ENCODE data around the gene DENND1A.
"Not testable (repeated sequence)": the region's sequence is repeated elsewhere in the genome, so short reads cannot be mapped to it uniquely, and the experiment has no call there.

Gene DENND1A

GRCh38 chr9:123893831-123894460 is 36.0 kb downstream of the DENND1A start:
- H3K27ac ChIP-seq = no peak overlapping the region
- H3K4me3 ChIP-seq (ENCODE audit: low read depth, low read length) = no peak overlapping the region
- H3K9ac ChIP-seq = no peak overlapping the region
- H3K36me3 ChIP-seq (ENCODE audit: control insufficient read depth, insufficient read depth, low read length) = no peaks in the 10 kb centered on the region
- H3K79me2 ChIP-seq = no peaks in the 10 kb centered on the region
- H2AFZ ChIP-seq = no peak overlapping the region
- H3K4me2 ChIP-seq (ENCODE audit: low read length) = no peak overlapping the region
- no peaks in the 10 kb centered on the region for H3K9me3 ChIP-seq (ENCODE audit: control insufficient read depth, low read length)
- H3K27me3 ChIP-seq (ENCODE audit: control insufficient read depth, insufficient read depth, low read length) = no peaks in the 10 kb centered on the region
- H3K4me1 ChIP-seq = no peaks in the 10 kb centered on the region
- TF ChIP-seq CTCF (IDR thresholded peaks at IDR 0.05) = no peak

DNA sequence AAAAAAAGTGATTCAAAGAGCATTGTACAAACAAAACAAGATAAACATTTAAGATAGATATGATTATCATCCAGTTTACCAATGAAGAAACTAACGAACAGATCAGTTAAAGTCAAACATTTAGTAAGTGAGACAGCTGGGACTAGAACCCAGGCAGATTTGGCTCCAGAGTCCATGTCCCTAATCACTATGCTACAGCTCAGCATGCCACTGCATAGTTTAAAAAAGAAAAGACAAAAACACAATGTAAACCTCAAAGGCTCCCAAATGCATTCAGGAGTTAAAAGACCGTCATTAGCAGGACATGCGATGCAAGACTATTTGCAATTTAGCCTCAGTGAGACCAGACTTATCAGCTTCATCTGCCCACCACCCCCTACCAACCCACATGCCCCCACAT is 36.8 kb downstream of the DENND1A start:
- no peak overlapping the region for H2AFZ ChIP-seq
- TF ChIP-seq CTCF (IDR thresholded peaks at IDR 0.05) = no peak

DNA sequence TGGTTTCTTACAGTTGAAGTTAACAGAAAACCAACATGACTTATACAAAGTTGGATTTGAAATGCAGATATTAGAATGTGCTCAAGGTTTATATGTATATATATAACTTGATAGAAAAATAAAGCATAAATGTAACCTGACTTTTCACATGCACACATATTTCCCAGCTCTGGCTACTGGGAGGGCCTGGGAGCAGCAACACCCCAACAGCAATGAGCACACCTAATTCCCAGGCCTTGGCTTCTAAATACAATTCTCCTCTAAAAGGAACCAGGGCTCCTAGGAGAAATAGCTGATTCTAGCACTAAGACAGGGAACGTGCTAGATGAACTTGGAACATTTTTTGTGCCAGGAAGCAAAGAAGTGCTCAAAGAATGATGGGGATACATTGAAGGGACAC is 42.1 kb downstream of the DENND1A start:
- peaks cover 3% of the 10 kb centered on the region for H3K79me2 ChIP-seq
- no peaks in the 10 kb centered on the region for H3K4me1 ChIP-seq
- no peaks in the 10 kb centered on the region for H3K36me3 ChIP-seq (ENCODE audit: control insufficient read depth, insufficient read depth, low read length)
- H3K27me3 ChIP-seq (ENCODE audit: control insufficient read depth, insufficient read depth, low read length) = no peaks in the 10 kb centered on the region
- no peak overlapping the region for H2AFZ ChIP-seq
- H3K9me3 ChIP-seq (ENCODE audit: control insufficient read depth, low read length) = no peaks in the 10 kb centered on the region
- H3K4me3 ChIP-seq (ENCODE audit: low read depth, low read length) = no peak overlapping the region
- no peak overlapping the region for H3K9ac ChIP-seq
- H3K4me2 ChIP-seq (ENCODE audit: low read length) = no peak overlapping the region
- no peak overlapping the region for H3K27ac ChIP-seq
- no peak for TF ChIP-seq CTCF (IDR thresholded peaks at IDR 0.05)

More for the DNA sequence above, 36.8 kb downstream of the DENND1A start:
- Histone ChIP-seq H3K79me2 (no peaks in the 10 kb centered on the region), H3K9ac (no peak overlapping the region), H3K27me3 (ENCODE audit: control insufficient read depth, insufficient read depth, low read length) (no peaks in the 10 kb centered on the region), H3K4me3 (ENCODE audit: low read depth, low read length) (no peak overlapping the region), H3K27ac (no peak overlapping the region), H3K9me3 (ENCODE audit: control insufficient read depth, low read length) (no peaks in the 10 kb centered on the region), H3K4me1 (no peaks in the 10 kb centered on the region), H3K4me2 (ENCODE audit: low read length) (no peak overlapping the region), H3K36me3 (ENCODE audit: control insufficient read depth, insufficient read depth, low read length) (no peaks in the 10 kb centered on the region)

GRCh38 chr9:123885834-123886233 is 44.1 kb downstream of the DENND1A start:
- H3K4me3 ChIP-seq (ENCODE audit: low read depth, low read length); H3K36me3 ChIP-seq (ENCODE audit: control insufficient read depth, insufficient read depth, low read length); H3K27me3 ChIP-seq (ENCODE audit: control insufficient read depth, insufficient read depth, low read length); H3K4me1 ChIP-seq; H3K9me3 ChIP-seq (ENCODE audit: control insufficient read depth, low read length); H2AFZ ChIP-seq; H3K27ac ChIP-seq; H3K4me2 ChIP-seq (ENCODE audit: low read length); H3K9ac ChIP-seq; H3K79me2 ChIP-seq: not testable (repeated sequence)

GRCh38 chr9:123883634-123884033 is 46.3 kb downstream of the DENND1A start:
- Histone ChIP-seq H2AFZ (no peak overlapping the region), H3K4me3 (ENCODE audit: low read depth, low read length) (no peak overlapping the region), H3K9me3 (ENCODE audit: control insufficient read depth, low read length) (no peaks in the 10 kb centered on the region), H3K4me1 (no peaks in the 10 kb centered on the region), H3K27ac (no peak overlapping the region), H3K27me3 (ENCODE audit: control insufficient read depth, insufficient read depth, low read length) (no peaks in the 10 kb centered on the region), H3K36me3 (ENCODE audit: control insufficient read depth, insufficient read depth, low read length) (no peaks in the 10 kb centered on the region), H3K9ac (no peak overlapping the region), H3K4me2 (ENCODE audit: low read length) (no peak overlapping the region), H3K79me2 (peaks cover 3% of the 10 kb centered on the region)
- TF ChIP-seq CTCF (IDR thresholded peaks at IDR 0.05) = no peak
